Smooth muscle cell (in vitro differentiated cells): ENCODE data around the gene GLTP. TPM values are rescaled to one million over a fixed set of nuclear protein-coding genes. Genes with fewer than 3 reads are reported as not detected.

Source experiments
- DNase-seq: peaks from one replicate; lab custom pipeline; 2025; ENCODE audit not compliant: unreplicated experiment; lab: John Stamatoyannopoulos, UW
- H2AFZ ChIP-seq: fragments of 200-600 bp; sonication (generic); 2 replicates; pipeline ENCODE4 v1.6.0; 2016; ENCODE audit warnings: antibody characterized with exemption, low read depth, mild to moderate bottlenecking
- H3F3A ChIP-seq: fragments of 200-600 bp; sonication (generic); 2 replicates; pipeline ENCODE4 v1.6.0; 2017; ENCODE audit warnings: antibody characterized with exemption, low read depth
- H3K27ac ChIP-seq: fragments of 200-600 bp; sonication (generic); 2 replicates; pipeline ENCODE4 v1.5.1; 2016; ENCODE audit warnings: low read depth, mild to moderate bottlenecking
- H3K27me3 ChIP-seq: fragments of 200-600 bp; sonication (generic); 2 replicates; pipeline ENCODE4 v1.6.1; 2016; ENCODE audit warnings: low read depth, mild to moderate bottlenecking
- H3K36me3 ChIP-seq: fragments of 200-600 bp; sonication (generic); 2 replicates; pipeline ENCODE4 v1.5.1; 2016; ENCODE audit warnings: low read depth
- H3K4me1 ChIP-seq: fragments of 200-600 bp; sonication (generic); 2 replicates; pipeline ENCODE4 v1.5.1; 2016; ENCODE audit warnings: low read depth
- H3K4me2 ChIP-seq: fragments of 200-600 bp; sonication (generic); 2 replicates; pipeline ENCODE4 v1.6.0; 2016; ENCODE audit warnings: mild to moderate bottlenecking
- H3K4me3 ChIP-seq: fragments of 200-600 bp; sonication (generic); 2 replicates; pipeline ENCODE4 v1.5.1; 2016; ENCODE audit warnings: mild to moderate bottlenecking
- H3K79me2 ChIP-seq: fragments of 200-600 bp; sonication (generic); 2 replicates; pipeline ENCODE4 v1.6.0; 2016; ENCODE audit warnings: low read depth, mild to moderate bottlenecking
- H3K9ac ChIP-seq: fragments of 200-600 bp; sonication (generic); 2 replicates; pipeline ENCODE4 v1.6.0; 2016; ENCODE audit warnings: low read depth
- H3K9me3 ChIP-seq: fragments of 200-600 bp; sonication (generic); replicated peaks from 2 replicates; pipeline ENCODE4 v1.5.1; 2016; ENCODE audit warnings: low read depth
- H4K20me1 ChIP-seq: fragments of 200-600 bp; sonication (generic); 2 replicates; pipeline ENCODE4 v1.6.0; 2016; ENCODE audit warnings: low read depth
- WGBS: methylation state at CpG from one replicate; pipeline ENCODE4 v1.1.7; 2016; ENCODE audit warnings: low lambda C conversion rate; 5-methylcytosine and 5-hydroxymethylcytosine counted together
- polyA plus RNA-seq: library from polyadenylated mRNA; unstranded; fragments of >200 nt; fragmentation: Nextera tagmentation; extraction: Ambion mirVana; gene quantifications from 2 replicates; pipeline ENCODE4 v1.2.1, GENCODE V29; 2016
- total RNA-seq: library from RNA; depleted of rRNA; stranded (reverse); fragments of >200 nt; gene quantifications from 2 replicates; pipeline ENCODE4 v1.2.3, GENCODE V29; 2014
- TF ChIP-seq, protein P1 (sequence below): fragments of 200-600 bp; sonication (generic); IDR thresholded peaks from 2 replicates; pipeline ENCODE4 v1.5.1; 2017; ENCODE audit warnings: borderline replicate concordance, mild to moderate bottlenecking, antibody characterized with exemption; ENCODE audit not compliant: insufficient read depth, poor library complexity, severe bottlenecking

GLTP gene
- total and polyA plus RNA-seq, 2 experiments from 2014 or later, result 43.4 to 46.9 TPM

DNA sequence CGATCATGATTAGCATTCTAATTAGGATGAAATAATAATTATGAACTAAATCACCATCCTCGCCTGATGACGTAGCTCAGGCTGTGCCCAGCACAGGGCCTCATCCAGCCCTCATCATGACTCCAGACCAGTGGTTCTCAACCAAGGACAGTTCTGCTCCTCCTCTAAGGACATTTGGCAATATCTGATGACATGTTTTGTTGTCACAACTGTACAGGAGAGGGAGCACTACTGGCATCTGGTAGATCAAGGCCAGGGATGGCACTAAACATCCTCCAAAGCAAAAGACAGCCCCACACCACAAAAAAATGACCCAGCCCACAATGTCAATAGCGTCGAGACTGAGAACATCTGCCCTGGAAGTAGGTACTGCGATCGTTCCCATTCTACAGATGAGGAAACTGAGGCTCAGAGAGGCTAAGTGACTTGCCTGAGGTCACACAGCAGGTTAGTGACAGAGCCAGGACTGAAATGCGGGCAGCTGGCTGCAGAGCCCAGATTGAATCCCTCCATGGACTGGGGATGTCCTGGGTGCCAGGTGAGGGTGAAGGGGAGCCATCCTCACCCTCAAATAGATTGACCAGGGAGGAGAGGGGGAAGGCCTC is 62.6 kb downstream of the GLTP start:
- WGBS, result 96% methylated on average over 8 of the region's 8 CpGs
- no peaks in the 10 kb centered on the region for H3K79me2 ChIP-seq
- no peak overlapping the region for H3K27ac ChIP-seq
- H3K4me1 ChIP-seq, result no peaks in the 10 kb centered on the region
- DNase-seq, result no peak
- H4K20me1 ChIP-seq, result no peaks in the 10 kb centered on the region
- H3K9me3 ChIP-seq, result no peaks in the 10 kb centered on the region
- H3K9ac ChIP-seq, result no peak overlapping the region
- H2AFZ ChIP-seq, result no peak overlapping the region
- no peak overlapping the region for H3K4me3 ChIP-seq
- H3K4me2 ChIP-seq, result no peak overlapping the region
- no peaks in the 10 kb centered on the region for H3K27me3 ChIP-seq
- TF ChIP-seq, protein P1, sequence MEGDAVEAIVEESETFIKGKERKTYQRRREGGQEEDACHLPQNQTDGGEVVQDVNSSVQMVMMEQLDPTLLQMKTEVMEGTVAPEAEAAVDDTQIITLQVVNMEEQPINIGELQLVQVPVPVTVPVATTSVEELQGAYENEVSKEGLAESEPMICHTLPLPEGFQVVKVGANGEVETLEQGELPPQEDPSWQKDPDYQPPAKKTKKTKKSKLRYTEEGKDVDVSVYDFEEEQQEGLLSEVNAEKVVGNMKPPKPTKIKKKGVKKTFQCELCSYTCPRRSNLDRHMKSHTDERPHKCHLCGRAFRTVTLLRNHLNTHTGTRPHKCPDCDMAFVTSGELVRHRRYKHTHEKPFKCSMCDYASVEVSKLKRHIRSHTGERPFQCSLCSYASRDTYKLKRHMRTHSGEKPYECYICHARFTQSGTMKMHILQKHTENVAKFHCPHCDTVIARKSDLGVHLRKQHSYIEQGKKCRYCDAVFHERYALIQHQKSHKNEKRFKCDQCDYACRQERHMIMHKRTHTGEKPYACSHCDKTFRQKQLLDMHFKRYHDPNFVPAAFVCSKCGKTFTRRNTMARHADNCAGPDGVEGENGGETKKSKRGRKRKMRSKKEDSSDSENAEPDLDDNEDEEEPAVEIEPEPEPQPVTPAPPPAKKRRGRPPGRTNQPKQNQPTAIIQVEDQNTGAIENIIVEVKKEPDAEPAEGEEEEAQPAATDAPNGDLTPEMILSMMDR, result no peak
- no peaks in the 10 kb centered on the region for H3F3A ChIP-seq
- H3K36me3 ChIP-seq, result no peaks in the 10 kb centered on the region

DNA sequence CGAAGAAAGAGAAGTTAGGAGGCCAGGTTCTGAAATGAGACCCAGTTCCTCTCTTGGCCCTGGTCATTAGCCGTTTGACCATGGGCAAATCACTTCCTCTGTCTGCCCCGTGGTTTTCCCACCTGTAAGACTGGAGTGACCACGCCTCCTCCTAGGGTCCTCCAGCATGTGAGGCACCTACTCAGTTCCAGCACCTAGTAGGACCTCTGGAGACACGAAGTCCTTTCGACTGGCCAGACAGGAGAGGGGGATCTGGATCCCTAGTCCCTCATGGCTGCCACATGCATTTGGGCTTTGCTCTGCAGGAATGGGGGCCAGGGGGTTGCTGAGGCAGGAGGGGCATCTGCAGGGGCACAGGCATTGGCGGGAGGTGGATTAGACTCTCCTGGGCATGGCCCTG is 63.5 kb downstream of the GLTP start:
- Histone ChIP-seq H3K27me3 (no peaks in the 10 kb centered on the region), H3K4me3 (no peak overlapping the region), H2AFZ (no peak overlapping the region), H3K79me2 (no peaks in the 10 kb centered on the region), H3K9ac (no peak overlapping the region), H4K20me1 (no peaks in the 10 kb centered on the region), H3K9me3 (no peaks in the 10 kb centered on the region), H3K36me3 (no peaks in the 10 kb centered on the region), H3K27ac (no peak overlapping the region), H3F3A (no peaks in the 10 kb centered on the region), H3K4me2 (no peak overlapping the region), H3K4me1 (no peaks in the 10 kb centered on the region)
- WGBS, result 93% methylated on average over 7 of the region's 7 CpGs
- no peak for DNase-seq
- TF ChIP-seq, protein P1, result no peak

DNA sequence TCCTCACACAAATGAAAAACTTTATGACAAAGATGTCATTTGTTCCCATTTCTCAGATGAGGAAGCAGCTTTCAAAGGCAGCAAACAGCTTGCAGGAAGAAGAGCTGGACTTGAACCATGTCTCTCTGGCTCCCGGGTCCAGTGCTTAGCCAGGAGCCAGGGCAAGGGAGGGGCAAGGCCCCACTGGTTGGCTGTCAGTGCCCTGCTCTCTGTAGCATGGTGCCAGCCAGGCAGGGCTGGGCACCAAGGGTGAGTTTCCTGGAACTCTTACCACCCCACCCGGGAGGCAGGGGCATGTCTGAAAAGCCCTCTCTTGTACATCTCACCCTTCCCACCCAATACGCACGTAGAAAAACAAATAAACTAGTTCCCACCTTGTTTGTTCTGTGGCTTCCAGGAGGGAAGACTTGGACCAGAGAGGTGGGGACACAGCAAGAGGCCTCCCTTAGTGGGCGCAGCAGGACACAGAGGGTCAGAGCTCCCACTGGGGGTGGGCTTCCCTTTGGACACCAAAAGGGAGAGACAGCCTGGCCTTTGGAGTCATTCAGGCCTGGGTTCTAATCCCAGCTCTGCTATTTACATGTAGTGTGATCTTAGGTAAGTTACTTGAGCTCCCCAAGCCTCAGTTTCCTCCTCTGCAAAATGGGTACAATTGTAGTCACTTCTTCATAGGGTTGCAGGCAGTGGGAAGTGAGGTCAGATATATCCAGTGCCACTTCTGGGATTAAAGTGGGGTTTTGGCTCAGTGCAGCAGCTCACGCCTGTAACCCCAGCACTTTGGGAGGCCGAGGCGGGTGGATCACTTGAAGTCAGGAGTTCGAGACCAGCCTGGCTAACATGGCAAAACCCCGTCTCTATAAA is 64.4 kb downstream of the GLTP start:
- H3K4me2 ChIP-seq, result no peak overlapping the region
- no peaks in the 10 kb centered on the region for H4K20me1 ChIP-seq
- H3K36me3 ChIP-seq, result no peaks in the 10 kb centered on the region
- H3K9me3 ChIP-seq, result no peaks in the 10 kb centered on the region
- TF ChIP-seq, protein P1, result no peak
- H3F3A ChIP-seq, result no peaks in the 10 kb centered on the region
- DNase-seq, result no peak
- H3K27me3 ChIP-seq, result no peaks in the 10 kb centered on the region
- no peak overlapping the region for H3K4me3 ChIP-seq
- H3K27ac ChIP-seq, result no peak overlapping the region
- H2AFZ ChIP-seq, result no peak overlapping the region
- no peak overlapping the region for H3K9ac ChIP-seq
- H3K4me1 ChIP-seq, result no peaks in the 10 kb centered on the region
- H3K79me2 ChIP-seq, result no peaks in the 10 kb centered on the region
- 96% methylated on average over 10 of the region's 10 CpGs for WGBS
